ENCODE measurements around the gene AVP.

Gene AVP

GRCh38 chr20:3084283-3084985 is at the start of gene AVP:
AVP (minus strand) TSS chr20:3084724; CDS start chr20:3084674, 50 bp downstream.
- DNase-seq (ENCODE audit: extremely low spot score): no peak
- TF ChIP-seq ZNF384 (IDR thresholded peaks at IDR 0.05) (no peak), SP1 (IDR thresholded peaks at IDR 0.05) (no peak), FOXM1 (IDR thresholded peaks at IDR 0.05; ENCODE audit: borderline replicate concordance) (no peak), ARNT (IDR thresholded peaks at IDR 0.05) (no peak)
- ChIA-PET CTCF (no interaction called here), POLR2A (no interaction called here)

- DNase-seq (ENCODE audit: extremely low spot score): no peak
- ChIA-PET POLR2A (no interaction called here), CTCF (no interaction called here)
- no peak for TF ChIP-seq ELF4 (IDR thresholded peaks at IDR 0.05)
- no peak for TF ChIP-seq ARNT (IDR thresholded peaks at IDR 0.05)
- TF ChIP-seq SUZ12 (IDR thresholded peaks at IDR 0.05): no peak
- TF ChIP-seq FOXM1 (IDR thresholded peaks at IDR 0.05; ENCODE audit: borderline replicate concordance): no peak
- TF ChIP-seq L3MBTL2 (conservative IDR thresholded peaks at IDR 0.05): no peak
- TF ChIP-seq FOXA1 (IDR thresholded peaks at IDR 0.05): no peak
- TF ChIP-seq HDGF (IDR thresholded peaks at IDR 0.05; ENCODE audit: borderline replicate concordance): no peak
- no peak for TF ChIP-seq BHLHE40 (IDR thresholded peaks at IDR 0.05; ENCODE audit: borderline replicate concordance)
- no peak for TF ChIP-seq LEF1 (IDR thresholded peaks at IDR 0.05; ENCODE audit: borderline replicate concordance)
- TF ChIP-seq NFRKB (IDR thresholded peaks at IDR 0.05): no peak
- TF ChIP-seq CTBP1 (IDR thresholded peaks at IDR 0.05; ENCODE audit: borderline replicate concordance): no peak
- no peak for TF ChIP-seq TARDBP (IDR thresholded peaks at IDR 0.05)
- no peak for TF ChIP-seq FOXK2 (IDR thresholded peaks at IDR 0.05)
- TF ChIP-seq ZNF384 (IDR thresholded peaks at IDR 0.05): no peak
- no peak for TF ChIP-seq SP1 (IDR thresholded peaks at IDR 0.05)
These were observed 49.6 kb upstream of the AVP start for GRCh38 chr20:3134151-3134550.

GRCh38 chr20:3133155-3133554 is 48.6 kb upstream of the AVP start:
- no peak for DNase-seq (ENCODE audit: extremely low spot score)
- ChIA-PET POLR2A (no interaction called here), CTCF (no interaction called here)
- TF ChIP-seq FOXK2 (IDR thresholded peaks at IDR 0.05): no peak
- TF ChIP-seq ELF4 (IDR thresholded peaks at IDR 0.05): no peak
- no peak for TF ChIP-seq ZNF384 (IDR thresholded peaks at IDR 0.05)
- TF ChIP-seq TARDBP (IDR thresholded peaks at IDR 0.05): no peak
- TF ChIP-seq LEF1 (IDR thresholded peaks at IDR 0.05; ENCODE audit: borderline replicate concordance): no peak
- TF ChIP-seq ARNT (IDR thresholded peaks at IDR 0.05): no peak
- no peak for TF ChIP-seq PKNOX1 (IDR thresholded peaks at IDR 0.05)
- TF ChIP-seq SUZ12 (IDR thresholded peaks at IDR 0.05): no peak

- DNase-seq (ENCODE audit: extremely low spot score): no peak
- TF ChIP-seq BHLHE40 (IDR thresholded peaks at IDR 0.05; ENCODE audit: borderline replicate concordance) (no peak), FOXK2 (IDR thresholded peaks at IDR 0.05) (no peak), LEF1 (IDR thresholded peaks at IDR 0.05; ENCODE audit: borderline replicate concordance) (no peak), CTBP1 (IDR thresholded peaks at IDR 0.05; ENCODE audit: borderline replicate concordance) (no peak), L3MBTL2 (conservative IDR thresholded peaks at IDR 0.05) (no peak), ZNF384 (IDR thresholded peaks at IDR 0.05) (no peak), SP1 (IDR thresholded peaks at IDR 0.05) (no peak), ELF4 (IDR thresholded peaks at IDR 0.05) (no peak), SUZ12 (IDR thresholded peaks at IDR 0.05) (no peak), FOXM1 (IDR thresholded peaks at IDR 0.05; ENCODE audit: borderline replicate concordance) (no peak), TARDBP (IDR thresholded peaks at IDR 0.05) (no peak), ARNT (IDR thresholded peaks at IDR 0.05) (no peak), FOXA1 (IDR thresholded peaks at IDR 0.05) (no peak), PKNOX1 (IDR thresholded peaks at IDR 0.05) (no peak), HDGF (IDR thresholded peaks at IDR 0.05; ENCODE audit: borderline replicate concordance) (no peak), NFRKB (IDR thresholded peaks at IDR 0.05) (no peak)
- ChIA-PET CTCF (no interaction called here), POLR2A (no interaction called here)
These were observed 45.6 kb upstream of the AVP start for GRCh38 chr20:3130051-3130600.

- ChIA-PET POLR2A (no interaction called here), CTCF (interaction anchor here (1.0 kb wide), 1 partner anchor 121 kb away, joined by 3 read pairs; no protein-coding TSS in a partner anchor)
- no peak for DNase-seq (ENCODE audit: extremely low spot score)
- TF ChIP-seq BHLHE40 (IDR thresholded peaks at IDR 0.05; ENCODE audit: borderline replicate concordance) (no peak), ARNT (IDR thresholded peaks at IDR 0.05) (no peak), FOXA1 (IDR thresholded peaks at IDR 0.05) (no peak), HDGF (IDR thresholded peaks at IDR 0.05; ENCODE audit: borderline replicate concordance) (no peak)
These were observed 44.6 kb upstream of the AVP start for GRCh38 chr20:3129094-3129493.

- POLR2A ChIA-PET: no interaction called here
- DNase-seq (ENCODE audit: extremely low spot score): no peak
- no peak for TF ChIP-seq L3MBTL2 (conservative IDR thresholded peaks at IDR 0.05)
- TF ChIP-seq TARDBP (IDR thresholded peaks at IDR 0.05): no peak
- TF ChIP-seq HDGF (IDR thresholded peaks at IDR 0.05; ENCODE audit: borderline replicate concordance): no peak
- TF ChIP-seq FOXA1 (IDR thresholded peaks at IDR 0.05): no peak
- no peak for TF ChIP-seq ARNT (IDR thresholded peaks at IDR 0.05)
- TF ChIP-seq NFRKB (IDR thresholded peaks at IDR 0.05): no peak
- no peak for TF ChIP-seq BHLHE40 (IDR thresholded peaks at IDR 0.05; ENCODE audit: borderline replicate concordance)
- TF ChIP-seq FOXK2 (IDR thresholded peaks at IDR 0.05): no peak
- TF ChIP-seq ELF4 (IDR thresholded peaks at IDR 0.05): no peak
- no peak for TF ChIP-seq SUZ12 (IDR thresholded peaks at IDR 0.05)
- no peak for TF ChIP-seq PKNOX1 (IDR thresholded peaks at IDR 0.05)
- CTCF ChIA-PET: interaction anchor here (1.0 kb wide), 1 partner anchor 122 kb away, joined by 3 read pairs; no protein-coding TSS in a partner anchor
These were observed 43.9 kb upstream of the AVP start for GRCh38 chr20:3128275-3128984.

All from HEK293T (cell line).